Lower lobe of right lung (tissue), 2 donors: ENCODE data around the gene GBGT1. TPM values are rescaled to one million over a fixed set of nuclear protein-coding genes. Genes with fewer than 3 reads are reported as not detected.

Source experiments
- ATAC-seq, 2 donors: fragments of 200-7000 bp; cut with Tn5 transposase; one replicate each; pipeline ENCODE4 v1.9.1; 2020 to 2022; ENCODE audit warnings: mild to moderate bottlenecking in 2 of 2, moderate library complexity in 2 of 2
- DNase-seq: peaks from one replicate; pipeline ENCODE4 v3.0.0-alpha.2; 2020
- H3K27ac ChIP-seq: fragments of 200-600 bp; one replicate; pipeline ENCODE4 v1.8.0; 2022
- H3K27me3 ChIP-seq: fragments of 200-600 bp; one replicate; pipeline ENCODE4 v1.8.0; 2022; ENCODE audit warnings: low read depth
- H3K36me3 ChIP-seq: fragments of 200-600 bp; one replicate; pipeline ENCODE4 v1.8.0; 2022; ENCODE audit warnings: mild to moderate bottlenecking
- H3K4me1 ChIP-seq: fragments of 200-600 bp; one replicate; pipeline ENCODE4 v1.8.0; 2022
- H3K4me3 ChIP-seq: fragments of 200-600 bp; one replicate; pipeline ENCODE4 v1.8.0; 2022; ENCODE audit warnings: mild to moderate bottlenecking
- H3K9me3 ChIP-seq: fragments of 200-600 bp; one replicate; pipeline ENCODE4 v1.8.0; 2022
- CTCF ChIP-seq: fragments of 200-600 bp; IDR thresholded peaks from one replicate; pipeline ENCODE4 v1.8.0; 2022; ENCODE audit warnings: antibody characterized with exemption, mild to moderate bottlenecking
- intact Hi-C: fragments of 100-400 bp; cut with DNase I; formaldehyde crosslinking; loops from one replicate; pipeline ENCODE4 v1.11.0; 2022
- total RNA-seq: library from RNA; stranded (reverse); fragmentation: NEBNext Ultra II Directional; extraction: Animal tissue kit (Norgen Biotek cat#: 25700); gene quantifications from one replicate; pipeline ENCODE4 v1.2.1, GENCODE V29; 2021
- donor health status: DM: no; HTN: yes; CAD: no; lungs with severe emphysema.

Gene GBGT1
- total RNA-seq, 1 donor from 2014 or later, result 38.5 TPM

- intact Hi-C loops, result no loop called here
- ATAC-seq (no peak), DNase-seq (no peak)
- Histone ChIP-seq H3K4me3 (no peak overlapping the region), H3K27ac (no peak overlapping the region), H3K27me3 (peaks cover 5% of the 10 kb centered on the region), H3K36me3 (no peaks in the 10 kb centered on the region), H3K4me1 (peaks cover 10% of the 10 kb centered on the region), H3K9me3 (no peaks in the 10 kb centered on the region)
- TF ChIP-seq CTCF, result no peak
Observed at GRCh38 chr9:133189826-133190225, 26.1 kb upstream of the GBGT1 start.

- H3K36me3 ChIP-seq, result no peaks in the 10 kb centered on the region
- no peak overlapping the region for H3K27ac ChIP-seq
- intact Hi-C loops, result no loop called here
- no peak for TF ChIP-seq CTCF
- H3K9me3 ChIP-seq, result no peaks in the 10 kb centered on the region
- H3K4me3 ChIP-seq, result no peak overlapping the region
- H3K27me3 ChIP-seq, result peaks cover 5% of the 10 kb centered on the region
- H3K4me1 ChIP-seq, result peaks cover 11% of the 10 kb centered on the region
- DNase-seq (no peak), ATAC-seq (no peak)
Observed at GRCh38 chr9:133188843-133189180, 25.1 kb upstream of the GBGT1 start.

GRCh38 chr9:133188006-133188842 lies 24.5 kb upstream of the GBGT1 start:
- intact Hi-C loops, result no loop called here
- peaks cover 5% of the 10 kb centered on the region for H3K27me3 ChIP-seq
- H3K36me3 ChIP-seq, result no peaks in the 10 kb centered on the region
- peak in 1 of 2 donors; percentile 8 for ATAC-seq
- no peak overlapping the region for H3K4me3 ChIP-seq
- peak; percentile 15 for TF ChIP-seq CTCF
- no peak overlapping the region for H3K27ac ChIP-seq
- H3K9me3 ChIP-seq, result no peaks in the 10 kb centered on the region
- no peak for DNase-seq
- H3K4me1 ChIP-seq, result peaks cover 11% of the 10 kb centered on the region

GRCh38 chr9:133187561-133188005 lies 23.9 kb upstream of the GBGT1 start:
- Histone ChIP-seq H3K27me3 (peaks cover 5% of the 10 kb centered on the region), H3K27ac (no peak overlapping the region), H3K9me3 (no peaks in the 10 kb centered on the region), H3K36me3 (no peaks in the 10 kb centered on the region), H3K4me3 (no peak overlapping the region), H3K4me1 (peaks cover 11% of the 10 kb centered on the region)
- DNase-seq (no peak), ATAC-seq (no peak)
- intact Hi-C loops, result no loop called here
- no peak for TF ChIP-seq CTCF

GRCh38 chr9:133186736-133187135 lies 23.0 kb upstream of the GBGT1 start:
- Histone ChIP-seq H3K27ac (no peak overlapping the region), H3K4me3 (no peak overlapping the region), H3K9me3 (no peaks in the 10 kb centered on the region), H3K27me3 (peaks cover 5% of the 10 kb centered on the region), H3K4me1 (peaks cover 11% of the 10 kb centered on the region), H3K36me3 (no peaks in the 10 kb centered on the region)
- ATAC-seq, result no peak
- DNase-seq, result no peak
- intact Hi-C loops, result no loop called here
- no peak for TF ChIP-seq CTCF
